AG04450 (cell line): Measurements from ENCODE around the gene TEX261. TPM values are rescaled to one million over a fixed set of nuclear protein-coding genes. Genes with fewer than 3 reads are reported as not detected.

Experiments
- CTCF ChIA-PET: fragments of 300-600, 350-600 bp; formaldehyde crosslinking; extraction: SDS; loops from one replicate; lab custom pipeline; 2022; ENCODE audit warnings: antibody characterized with exemption, inconsistent platforms; lab: Charles Lee
- POLR2A ChIA-PET: fragments of 350-600 bp; formaldehyde crosslinking; extraction: SDS; loops from one replicate; lab custom pipeline; 2021; ENCODE audit warnings: antibody characterized with exemption, inconsistent platforms; lab: Yijun Ruan, JAX
- DNase-seq: peaks from one replicate; pipeline ENCODE4 v3.0.0-alpha.2; 2011; ENCODE audit warnings: low read depth, low spot score
- H3K27ac ChIP-seq: one replicate; pipeline ENCODE4 v1.5.1; 2012; ENCODE audit warnings: low read depth, low read length, control low read depth
- H3K27me3 ChIP-seq: one replicate; pipeline ENCODE4 v1.6.0; 2012; ENCODE audit warnings: low read length; ENCODE audit not compliant: control insufficient read depth, insufficient read depth
- H3K4me3 ChIP-seq: 2 replicates; pipeline ENCODE4 v1.5.1; 2011; ENCODE audit warnings: mild to moderate bottlenecking, low read depth, low read length, control low read depth
- H3K9me3 ChIP-seq: 2 replicates; pipeline ENCODE4 v1.5.1; 2012; ENCODE audit warnings: low read length; ENCODE audit not compliant: control insufficient read depth, insufficient read depth
- polyA plus RNA-seq: library from polyadenylated mRNA; depleted of rRNA; stranded (reverse); fragments of >200 nt; gene quantifications from 2 replicates; pipeline ENCODE4 v1.2.3, GENCODE V29; 2011
- TF ChIP-seq, protein P1 (sequence below): IDR thresholded peaks from 2 replicates; pipeline ENCODE4 v1.5.1; 2011; ENCODE audit warnings: low read depth, low read length, control low read depth, inconsistent platforms

The TEX261 gene
- polyA plus RNA-seq, 1 experiment: 106 TPM

DNA sequence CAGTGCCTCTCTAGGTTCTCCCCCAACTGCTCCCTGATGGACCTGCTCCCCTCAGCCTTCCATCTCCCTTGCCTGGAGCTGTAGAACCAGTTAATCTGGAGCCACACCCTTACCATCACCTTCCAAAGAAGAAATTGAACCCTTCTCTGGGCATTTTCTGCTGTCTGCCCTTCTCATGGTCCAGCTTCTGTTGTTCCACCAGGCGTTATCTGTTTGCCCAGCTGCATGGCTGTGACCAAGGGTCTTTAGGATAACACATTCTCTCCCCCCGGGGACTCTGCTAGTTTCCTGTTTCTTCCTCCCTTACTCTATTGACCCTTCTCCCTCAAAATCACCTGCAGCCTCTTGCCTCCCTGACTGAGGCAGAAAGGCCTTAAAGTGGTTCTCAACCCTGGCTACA, 19.4 kb downstream of the TEX261 start:
- no peak for DNase-seq
- Histone ChIP-seq H3K27ac (no peak overlapping the region), H3K9me3 (no peaks in the 10 kb centered on the region), H3K27me3 (no peaks in the 10 kb centered on the region), H3K4me3 (no peak overlapping the region)
- ChIA-PET CTCF (interaction anchor here (3.5 to 3.9 kb wide), 2 partner anchors 10 to 27 kb away, joined by 18 to 25 read pairs; no protein-coding TSS in a partner anchor), POLR2A (no interaction called here)
- TF ChIP-seq, protein P1, sequence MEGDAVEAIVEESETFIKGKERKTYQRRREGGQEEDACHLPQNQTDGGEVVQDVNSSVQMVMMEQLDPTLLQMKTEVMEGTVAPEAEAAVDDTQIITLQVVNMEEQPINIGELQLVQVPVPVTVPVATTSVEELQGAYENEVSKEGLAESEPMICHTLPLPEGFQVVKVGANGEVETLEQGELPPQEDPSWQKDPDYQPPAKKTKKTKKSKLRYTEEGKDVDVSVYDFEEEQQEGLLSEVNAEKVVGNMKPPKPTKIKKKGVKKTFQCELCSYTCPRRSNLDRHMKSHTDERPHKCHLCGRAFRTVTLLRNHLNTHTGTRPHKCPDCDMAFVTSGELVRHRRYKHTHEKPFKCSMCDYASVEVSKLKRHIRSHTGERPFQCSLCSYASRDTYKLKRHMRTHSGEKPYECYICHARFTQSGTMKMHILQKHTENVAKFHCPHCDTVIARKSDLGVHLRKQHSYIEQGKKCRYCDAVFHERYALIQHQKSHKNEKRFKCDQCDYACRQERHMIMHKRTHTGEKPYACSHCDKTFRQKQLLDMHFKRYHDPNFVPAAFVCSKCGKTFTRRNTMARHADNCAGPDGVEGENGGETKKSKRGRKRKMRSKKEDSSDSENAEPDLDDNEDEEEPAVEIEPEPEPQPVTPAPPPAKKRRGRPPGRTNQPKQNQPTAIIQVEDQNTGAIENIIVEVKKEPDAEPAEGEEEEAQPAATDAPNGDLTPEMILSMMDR: no peak

DNA sequence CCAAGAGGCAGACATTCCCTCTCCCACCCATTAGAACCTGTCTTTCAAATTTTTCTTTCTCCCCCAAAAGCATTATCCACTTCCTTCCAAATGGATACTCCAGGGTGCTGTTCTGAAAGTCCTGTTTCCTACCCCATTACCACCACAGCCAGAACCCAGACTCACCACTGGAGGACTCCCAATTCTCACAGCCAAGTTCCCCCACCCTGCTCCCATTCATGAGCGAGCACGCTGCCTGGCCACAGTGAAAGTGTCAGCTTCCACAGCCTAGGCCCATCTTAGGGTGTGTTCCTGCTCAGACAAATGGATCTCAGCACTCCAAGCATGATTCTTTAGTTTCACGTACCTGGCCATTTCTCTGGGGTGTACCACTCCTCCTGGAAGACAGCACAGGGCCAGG, 20.1 kb downstream of the TEX261 start:
- no peak overlapping the region for H3K27ac ChIP-seq
- no peaks in the 10 kb centered on the region for H3K9me3 ChIP-seq
- TF ChIP-seq, protein P1: no peak
- ChIA-PET CTCF (interaction anchor here (0.6 to 3.9 kb wide), 4 partner anchors 9 to 652 kb away, joined by 4 to 25 read pairs (median 11); no protein-coding TSS in a partner anchor), POLR2A (no interaction called here)
- no peak overlapping the region for H3K4me3 ChIP-seq
- no peaks in the 10 kb centered on the region for H3K27me3 ChIP-seq
- DNase-seq: no peak

DNA sequence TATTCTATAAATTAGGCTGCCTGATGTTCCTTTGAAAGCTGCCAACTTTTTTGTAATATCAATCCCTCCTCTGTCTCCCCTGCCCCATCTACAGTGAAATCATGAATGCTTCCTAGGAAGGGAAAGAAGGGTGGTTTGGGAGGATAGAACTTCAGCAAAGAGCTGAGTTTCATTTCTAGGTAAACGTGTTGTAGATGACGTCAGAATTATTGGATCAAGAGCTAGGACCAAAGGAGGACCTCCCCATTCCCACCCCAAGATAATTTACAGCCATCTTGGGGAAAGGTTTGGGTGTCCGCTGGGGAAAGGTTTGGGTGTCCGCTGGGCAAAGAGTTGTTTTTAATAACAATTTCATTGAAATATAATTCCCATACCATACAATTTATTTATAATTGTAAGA, 27.5 kb downstream of the TEX261 start:
- POLR2A ChIA-PET: no interaction called here
- no peak for DNase-seq
- H3K27me3 ChIP-seq: peaks cover 9% of the 10 kb centered on the region
- H3K4me3 ChIP-seq: no peak overlapping the region
- H3K9me3 ChIP-seq: no peaks in the 10 kb centered on the region
- CTCF ChIA-PET: interaction anchor here (0.8 to 5.2 kb wide), 7 partner anchors 11 to 96 kb away, joined by 3 to 46 read pairs (median 4); partner anchors contain the start of gene ANKRD53
- TF ChIP-seq, protein P1: no peak
- no peak overlapping the region for H3K27ac ChIP-seq

DNA sequence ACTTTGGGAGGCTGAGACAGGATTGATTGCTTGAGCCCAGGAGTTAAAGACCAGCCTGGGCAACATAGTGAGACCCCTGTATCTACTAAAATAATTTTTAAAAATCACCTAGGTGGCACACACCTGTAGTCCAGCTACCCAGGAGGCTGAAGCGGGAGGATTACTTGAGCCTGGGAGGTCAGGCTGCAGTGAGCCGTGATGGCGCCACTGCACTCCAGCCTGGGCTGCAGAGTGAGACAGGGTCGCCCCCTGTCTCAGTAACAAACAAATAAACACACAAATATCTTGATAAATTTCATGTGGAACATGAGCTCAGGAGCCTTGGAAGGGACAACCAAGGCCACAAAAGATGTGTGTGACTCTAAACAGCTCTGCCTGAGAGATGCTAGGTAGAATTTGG, 28.0 kb downstream of the TEX261 start:
- DNase-seq: no peak
- H3K4me3 ChIP-seq: no peak overlapping the region
- H3K9me3 ChIP-seq: no peaks in the 10 kb centered on the region
- no peak overlapping the region for H3K27ac ChIP-seq
- H3K27me3 ChIP-seq: peaks cover 9% of the 10 kb centered on the region
- TF ChIP-seq, protein P1: no peak
- ChIA-PET CTCF (interaction anchor here (0.7 to 5.2 kb wide), 15 partner anchors 7 to 819 kb away, joined by 3 to 46 read pairs (median 4); partner anchors contain the start of gene ANKRD53), POLR2A (interaction anchor here (0.7 kb wide), 2 partner anchors 9 to 419 kb away, joined by 4 read pairs; no protein-coding TSS in a partner anchor)

DNA sequence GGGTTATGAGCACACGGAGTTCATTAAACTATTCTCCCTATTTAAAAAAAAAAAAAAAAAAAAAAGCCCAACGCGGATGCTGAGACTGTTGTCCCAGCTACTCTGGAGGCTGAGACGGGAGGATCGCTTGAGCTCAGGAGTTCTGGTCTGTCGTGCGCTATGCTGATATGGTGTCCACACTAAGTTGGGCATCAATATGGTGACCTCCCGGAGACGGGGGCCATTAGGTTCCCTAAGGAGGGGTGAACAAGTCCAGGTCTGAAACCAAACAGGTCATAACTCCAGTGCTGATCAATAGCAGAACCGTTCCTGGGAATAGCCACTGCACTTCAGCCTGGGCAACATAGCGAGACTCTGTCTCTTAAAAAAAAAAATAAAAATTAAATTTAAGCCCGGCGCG, 29.2 kb downstream of the TEX261 start:
- Histone ChIP-seq H3K27me3 (peaks cover 9% of the 10 kb centered on the region), H3K9me3 (no peaks in the 10 kb centered on the region), H3K4me3 (peak overlapping the region; percentile 60), H3K27ac (no peak overlapping the region)
- ChIA-PET POLR2A (interaction anchor here (0.6 to 1.6 kb wide), 3 partner anchors 17 to 681 kb away, joined by 3 to 11 read pairs (median 5); no protein-coding TSS in a partner anchor), CTCF (interaction anchor here (0.6 to 5.2 kb wide), 19 partner anchors 8 to 580 kb away, joined by 3 to 46 read pairs (median 4); partner anchors contain the start of gene ANKRD53)
- TF ChIP-seq, protein P1: no peak
- DNase-seq: no peak
